ENCODE results near the gene RPS6KC1. TPM values are rescaled to one million over a fixed set of nuclear protein-coding genes. Genes with fewer than 3 reads are reported as not detected.

Gene RPS6KC1
- polyA plus RNA-seq, 1 donor (not counting 4 experiments of a cell fraction or from before 2014, with no cell fraction given): 13.0 TPM

GRCh38 chr1:213106298-213106697 is 55.3 kb downstream of the RPS6KC1 start:
- H2AFZ ChIP-seq (ENCODE audit: control insufficient read depth, low read length): no peak overlapping the region
- H4K20me1 ChIP-seq (ENCODE audit: control insufficient read depth, extremely low read depth, insufficient read depth, low read length): no peaks in the 10 kb centered on the region
- H3K79me2 ChIP-seq (ENCODE audit: control insufficient read depth, insufficient read depth, low read length): no peaks in the 10 kb centered on the region

GRCh38 chr1:213107613-213108012 is 56.6 kb downstream of the RPS6KC1 start:
- no peaks in the 10 kb centered on the region for H4K20me1 ChIP-seq (ENCODE audit: control insufficient read depth, extremely low read depth, insufficient read depth, low read length)
- H3K4me1 ChIP-seq (ENCODE audit: control insufficient read depth, extremely low read depth, insufficient read depth, low read length): no peaks in the 10 kb centered on the region
- dilution Hi-C loops (cut with MboI; ENCODE audit: extremely low pct_ligation_motif_present, low sequenced_read_pairs): no loop called here
- TF ChIP-seq CTCF (optimal IDR thresholded peaks at IDR 0.05 in 1 of 3, IDR thresholded peaks at IDR 0.05 in 1 of 3, conservative IDR thresholded peaks at IDR 0.05 in 1 of 3; ENCODE audit: extremely low read depth in 1 of 3, insufficient read depth in 2 of 3, low read length in 3 of 3) (no peak), EZH2 (IDR thresholded peaks at IDR 0.05; ENCODE audit: low read length) (no peak)
- no peak overlapping the region for H2AFZ ChIP-seq (ENCODE audit: control insufficient read depth, low read length)
- FAIRE-seq (no peak), DNase-seq (ENCODE audit: low read depth, low spot score) (no peak)
- no peaks in the 10 kb centered on the region for H3K27me3 ChIP-seq (ENCODE audit: control insufficient read depth, extremely low read depth, insufficient read depth, low read length)
- no peaks in the 10 kb centered on the region for H3K9me1 ChIP-seq (ENCODE audit: control insufficient read depth, extremely low read depth, insufficient read depth, low read length)
- H3K27ac ChIP-seq (ENCODE audit: control insufficient read depth, insufficient read depth, low read length): no peak overlapping the region
- H3K9ac ChIP-seq (ENCODE audit: control insufficient read depth, extremely low read depth, insufficient read depth, low read length): no peak overlapping the region
- H3K4me3 ChIP-seq (ENCODE audit: control insufficient read depth in 2 of 3, extremely low read depth in 1 of 3, insufficient read depth in 2 of 3, low read depth in 1 of 3, low read length in 3 of 3): no peak overlapping the region
- H3K36me3 ChIP-seq (ENCODE audit: control insufficient read depth in 2 of 2, extremely low read depth in 1 of 2, insufficient read depth in 2 of 2, low read length in 2 of 2): no peaks in the 10 kb centered on the region
- no peaks in the 10 kb centered on the region for H3K79me2 ChIP-seq (ENCODE audit: control insufficient read depth, insufficient read depth, low read length)
- H3K4me2 ChIP-seq (ENCODE audit: control insufficient read depth, extremely low read depth, insufficient read depth, low read depth, low read length): no peak overlapping the region
- no peaks in the 10 kb centered on the region for H3K9me3 ChIP-seq (ENCODE audit: control insufficient read depth, low read depth, low read length)

More at GRCh38 chr1:213106298-213106697, 55.3 kb downstream of the RPS6KC1 start:
- Histone ChIP-seq H3K27ac (ENCODE audit: control insufficient read depth, insufficient read depth, low read length) (no peak overlapping the region), H3K9ac (ENCODE audit: control insufficient read depth, extremely low read depth, insufficient read depth, low read length) (no peak overlapping the region), H3K4me3 (ENCODE audit: control insufficient read depth in 2 of 3, extremely low read depth in 1 of 3, insufficient read depth in 2 of 3, low read depth in 1 of 3, low read length in 3 of 3) (no peak overlapping the region), H3K27me3 (ENCODE audit: control insufficient read depth, extremely low read depth, insufficient read depth, low read length) (no peaks in the 10 kb centered on the region), H3K9me3 (ENCODE audit: control insufficient read depth, low read depth, low read length) (no peaks in the 10 kb centered on the region), H3K4me1 (ENCODE audit: control insufficient read depth, extremely low read depth, insufficient read depth, low read length) (no peaks in the 10 kb centered on the region), H3K36me3 (ENCODE audit: control insufficient read depth in 2 of 2, extremely low read depth in 1 of 2, insufficient read depth in 2 of 2, low read length in 2 of 2) (no peaks in the 10 kb centered on the region), H3K9me1 (ENCODE audit: control insufficient read depth, extremely low read depth, insufficient read depth, low read length) (no peaks in the 10 kb centered on the region), H3K4me2 (ENCODE audit: control insufficient read depth, extremely low read depth, insufficient read depth, low read depth, low read length) (no peak overlapping the region)
- TF ChIP-seq CTCF (optimal IDR thresholded peaks at IDR 0.05 in 1 of 3, IDR thresholded peaks at IDR 0.05 in 1 of 3, conservative IDR thresholded peaks at IDR 0.05 in 1 of 3; ENCODE audit: extremely low read depth in 1 of 3, insufficient read depth in 2 of 3, low read length in 3 of 3) (no peak), EZH2 (IDR thresholded peaks at IDR 0.05; ENCODE audit: low read length) (no peak)
- DNase-seq (ENCODE audit: low read depth, low spot score) (no peak), FAIRE-seq (no peak)
- dilution Hi-C loops (cut with MboI; ENCODE audit: extremely low pct_ligation_motif_present, low sequenced_read_pairs): no loop called here

Measured in keratinocyte (primary cell).